GM20000 (cell line): Measurements from ENCODE around the gene ARID3B.

ENCODE experiments used
- DNase-seq: peaks from one replicate; pipeline ENCODE4 v3.0.0; 2012; ENCODE audit warnings: low spot score
- TF ChIP-seq, protein P1 (sequence below): IDR thresholded peaks from 2 replicates; pipeline ENCODE4 v1.5.1; 2012; ENCODE audit warnings: mild to moderate bottlenecking, control low read depth; ENCODE audit errors: extremely low read depth, missing control alignments

ARID3B gene

DNA sequence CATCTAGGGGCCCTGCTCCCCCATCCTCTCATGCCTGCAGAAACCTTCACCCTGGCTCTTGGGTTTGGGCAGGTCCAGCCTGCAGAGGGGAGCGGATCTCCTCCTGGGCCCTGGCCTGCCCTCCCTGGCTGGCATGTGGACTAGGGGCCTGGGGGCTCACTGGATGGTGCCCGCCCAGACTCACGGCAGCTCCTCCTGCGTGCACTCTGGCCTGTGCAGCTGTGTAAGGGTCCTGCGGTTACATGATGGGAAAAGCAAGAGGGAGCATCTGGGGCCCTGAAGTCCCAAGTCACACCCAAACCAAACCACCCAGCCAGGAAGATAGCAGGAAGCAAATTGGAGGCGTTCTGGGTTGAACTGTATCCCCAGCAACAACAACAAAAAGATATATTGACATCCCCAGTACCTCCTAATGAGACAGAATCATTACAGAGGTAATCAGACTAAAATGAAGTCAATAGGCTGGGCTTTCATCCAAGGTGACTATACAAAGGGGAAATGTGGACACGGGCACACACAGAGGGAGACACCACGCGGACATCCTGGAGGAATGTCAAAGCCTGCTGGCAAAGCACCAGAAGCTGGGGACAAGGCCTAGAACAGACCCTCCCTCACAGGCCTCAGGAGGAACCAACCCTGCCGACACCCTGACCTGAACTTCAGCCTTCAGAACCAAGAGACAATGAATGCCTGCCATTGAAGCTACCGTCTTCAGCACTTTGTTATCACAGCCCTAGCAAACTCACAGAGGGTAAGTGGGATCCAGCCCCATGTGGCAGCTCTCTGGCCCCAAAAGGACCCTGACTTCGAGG, 64.2 kb downstream of the ARID3B start:
- no peak for DNase-seq
- TF ChIP-seq, protein P1, sequence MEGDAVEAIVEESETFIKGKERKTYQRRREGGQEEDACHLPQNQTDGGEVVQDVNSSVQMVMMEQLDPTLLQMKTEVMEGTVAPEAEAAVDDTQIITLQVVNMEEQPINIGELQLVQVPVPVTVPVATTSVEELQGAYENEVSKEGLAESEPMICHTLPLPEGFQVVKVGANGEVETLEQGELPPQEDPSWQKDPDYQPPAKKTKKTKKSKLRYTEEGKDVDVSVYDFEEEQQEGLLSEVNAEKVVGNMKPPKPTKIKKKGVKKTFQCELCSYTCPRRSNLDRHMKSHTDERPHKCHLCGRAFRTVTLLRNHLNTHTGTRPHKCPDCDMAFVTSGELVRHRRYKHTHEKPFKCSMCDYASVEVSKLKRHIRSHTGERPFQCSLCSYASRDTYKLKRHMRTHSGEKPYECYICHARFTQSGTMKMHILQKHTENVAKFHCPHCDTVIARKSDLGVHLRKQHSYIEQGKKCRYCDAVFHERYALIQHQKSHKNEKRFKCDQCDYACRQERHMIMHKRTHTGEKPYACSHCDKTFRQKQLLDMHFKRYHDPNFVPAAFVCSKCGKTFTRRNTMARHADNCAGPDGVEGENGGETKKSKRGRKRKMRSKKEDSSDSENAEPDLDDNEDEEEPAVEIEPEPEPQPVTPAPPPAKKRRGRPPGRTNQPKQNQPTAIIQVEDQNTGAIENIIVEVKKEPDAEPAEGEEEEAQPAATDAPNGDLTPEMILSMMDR, result no peak

DNA sequence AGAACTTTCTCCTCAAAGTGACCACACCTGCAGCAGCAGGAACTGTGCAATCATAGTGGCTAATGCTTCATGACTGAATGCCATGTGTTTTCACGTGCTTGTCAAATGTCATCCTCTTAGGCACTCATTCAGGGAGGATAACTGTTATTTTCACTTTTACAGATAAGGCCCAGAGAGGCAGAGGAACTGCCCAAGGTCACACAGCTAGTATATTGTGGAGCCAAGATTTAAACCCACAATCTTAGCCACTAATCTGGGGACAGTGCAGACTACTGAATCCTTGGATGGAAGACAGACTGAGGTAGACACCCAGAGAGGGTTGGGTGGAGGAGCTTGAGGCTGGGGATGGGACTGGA, 64.8 kb downstream of the ARID3B start:
- TF ChIP-seq, protein P1, result no peak
- no peak for DNase-seq

DNA sequence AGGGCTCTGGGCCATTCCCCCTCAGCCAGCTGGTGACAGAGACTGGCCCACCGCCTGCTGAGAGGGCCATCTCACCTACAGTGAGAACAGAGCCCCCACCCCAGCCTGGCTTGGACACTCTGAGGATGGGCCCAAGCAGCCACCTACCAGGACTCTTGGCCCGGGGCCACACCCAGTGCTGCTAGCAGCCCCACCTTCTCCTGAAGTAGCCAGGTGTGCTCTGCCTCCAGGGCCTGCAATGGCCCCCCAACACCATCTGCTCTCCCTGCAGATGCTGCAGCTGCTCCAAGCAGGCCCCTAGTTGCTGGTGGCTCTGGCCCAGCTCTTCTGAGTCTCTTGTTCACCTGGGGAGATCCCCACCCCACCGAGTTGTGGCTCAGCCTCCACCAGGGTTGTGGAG, 67.8 kb downstream of the ARID3B start:
- TF ChIP-seq, protein P1, result no peak
- no peak for DNase-seq

DNA sequence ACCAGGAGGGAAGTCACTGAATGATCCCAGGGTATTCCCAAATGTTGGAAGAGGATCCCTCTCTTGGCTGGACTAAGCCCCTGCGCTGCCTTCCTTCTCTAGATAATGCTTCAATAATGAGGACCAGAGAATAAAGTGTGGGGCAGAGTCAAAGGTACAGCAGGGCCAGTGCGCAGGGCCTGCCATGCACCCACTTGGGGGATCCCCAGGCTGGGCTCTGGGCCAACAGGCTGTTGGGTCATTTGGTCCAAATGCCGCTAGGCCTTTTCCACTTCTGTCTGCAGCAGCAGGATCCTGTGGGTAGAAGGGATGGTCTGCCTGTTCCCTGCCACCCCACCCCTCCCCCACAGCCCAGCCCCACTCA, 68.9 kb downstream of the ARID3B start:
- DNase-seq, result no peak

DNA sequence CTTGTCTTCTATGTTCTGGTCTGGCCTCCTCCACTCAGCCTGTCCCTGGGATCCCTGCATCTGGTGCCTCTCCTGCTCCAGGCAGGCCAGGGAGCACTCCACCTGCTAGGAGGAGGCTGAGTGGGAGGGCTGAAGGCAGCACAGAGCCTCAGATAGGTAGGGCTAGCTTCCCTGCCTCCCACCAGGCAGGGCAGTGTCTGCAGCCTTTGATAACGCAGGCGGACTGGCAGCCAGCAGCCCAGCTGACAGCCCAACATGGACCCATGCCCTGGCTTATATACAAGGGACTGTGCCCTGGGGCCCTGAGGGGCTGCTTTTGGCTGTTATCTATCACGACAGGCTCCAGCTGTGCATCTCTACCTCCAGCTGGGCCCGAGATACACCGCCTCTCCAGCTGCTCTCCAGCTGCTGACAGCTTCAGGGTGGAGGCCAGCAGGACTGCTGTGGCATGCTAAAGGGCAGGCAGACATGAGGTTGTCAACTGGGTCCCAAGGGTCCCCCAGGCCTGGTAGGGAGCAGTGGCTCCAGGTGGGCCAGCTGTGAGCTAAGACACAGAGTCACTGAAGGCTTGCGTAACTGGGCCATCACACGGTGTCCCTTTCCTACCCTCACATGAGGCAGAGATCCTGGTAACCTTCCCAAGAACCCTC, 69.4 kb downstream of the ARID3B start:
- TF ChIP-seq, protein P1, result no peak
- no peak for DNase-seq

More for the DNA sequence above, 68.9 kb downstream of the ARID3B start:
- TF ChIP-seq, protein P1, result no peak

DNA sequence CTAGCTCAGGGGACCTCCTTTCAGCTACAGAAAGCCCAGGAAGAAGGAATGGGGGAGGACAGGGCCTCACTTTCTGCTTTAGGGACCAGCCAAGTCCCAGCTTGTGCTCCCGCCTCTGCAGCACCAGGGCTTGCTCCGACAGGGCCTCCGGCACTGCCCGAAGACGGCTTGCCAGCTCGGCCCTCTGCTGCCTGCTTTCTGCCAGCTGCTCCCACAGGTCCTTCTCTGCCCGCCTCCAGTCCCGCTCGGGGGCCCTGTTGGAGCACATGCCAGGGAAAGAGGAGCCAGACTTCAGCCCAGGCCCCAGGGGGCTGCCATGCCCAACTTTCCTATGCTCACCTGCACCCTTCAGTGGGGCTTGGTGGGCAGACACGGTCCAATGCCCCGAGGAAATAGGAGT, 70.3 kb downstream of the ARID3B start:
- TF ChIP-seq, protein P1, result no peak
- no peak for DNase-seq

DNA sequence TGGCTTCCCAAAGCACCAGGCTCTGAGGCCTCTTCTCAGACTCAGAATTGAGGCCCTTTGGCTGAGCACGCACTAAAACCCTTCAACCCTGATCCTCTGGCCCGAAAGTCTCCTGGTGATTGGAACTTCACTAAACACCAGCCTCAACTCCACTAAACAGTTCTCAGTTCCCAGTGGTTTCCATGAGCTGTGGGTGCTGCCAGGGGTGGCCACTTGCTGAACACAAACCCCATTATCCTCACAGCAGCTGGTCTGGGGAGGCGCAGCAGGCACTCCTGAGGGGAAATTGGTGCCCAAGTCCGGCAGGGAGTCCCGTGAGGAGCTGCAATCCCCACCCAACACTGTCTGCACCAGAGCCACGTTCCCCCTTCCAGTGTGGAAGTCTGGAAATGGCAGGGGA, 70.8 kb downstream of the ARID3B start:
- DNase-seq, result no peak
- TF ChIP-seq, protein P1, result no peak
